Neural cell (in vitro differentiated cells): Measurements from ENCODE around the gene ANGPTL8. TPM values are rescaled to one million over a fixed set of nuclear protein-coding genes. Genes with fewer than 3 reads are reported as not detected.

Experiments used
- H2AFZ ChIP-seq: fragments of 200-600, 300-800 bp; sonication (generic), shearing (Covaris generic); 2 replicates; pipeline ENCODE4 v1.6.0; 2014; ENCODE audit warnings: low read depth, mild to moderate bottlenecking, antibody characterized with exemption, low read length, moderate library complexity
- H3F3A ChIP-seq: fragments of 200-600 bp; shearing (Covaris generic); 2 replicates; pipeline ENCODE4 v1.6.1; 2016; ENCODE audit warnings: mild to moderate bottlenecking, moderate library complexity, mixed read lengths, antibody characterized with exemption, low read length; ENCODE audit not compliant: insufficient read depth, poor library complexity, severe bottlenecking
- H3K27ac ChIP-seq: fragments of 200-600, 300-800 bp; sonication (generic), shearing (Covaris generic); 2 replicates; pipeline ENCODE4 v1.5.1; 2014; ENCODE audit warnings: mild to moderate bottlenecking, low read length, moderate library complexity
- H3K27me3 ChIP-seq: fragments of 300-800, 200-600 bp; sonication (generic), shearing (Covaris generic); 2 replicates; pipeline ENCODE4 v1.6.0; 2014; ENCODE audit warnings: mild to moderate bottlenecking, low read depth, low read length, moderate library complexity; ENCODE audit not compliant: insufficient read depth
- H3K36me3 ChIP-seq: fragments of 300-800, 200-600 bp; sonication (generic), shearing (Covaris generic); 2 replicates; pipeline ENCODE4 v1.5.1; 2014; ENCODE audit warnings: mild to moderate bottlenecking, antibody characterized with exemption, low read length, moderate library complexity; ENCODE audit not compliant: insufficient read depth
- H3K4me2 ChIP-seq: fragments of 300-800, 200-600 bp; sonication (generic), shearing (Covaris generic); 2 replicates; pipeline ENCODE4 v1.6.0; 2014; ENCODE audit warnings: mild to moderate bottlenecking, low read length
- H3K4me3 ChIP-seq: fragments of 300-800, 200-600 bp; sonication (generic), shearing (Covaris generic); 2 replicates; pipeline ENCODE4 v1.5.1; 2014; ENCODE audit warnings: mild to moderate bottlenecking, low read length, moderate library complexity
- H3K79me2 ChIP-seq: fragments of 200-600 bp; shearing (Covaris generic); replicated peaks from 2 replicates; pipeline ENCODE4 v1.6.0; 2014; ENCODE audit warnings: mild to moderate bottlenecking, low read length, moderate library complexity; ENCODE audit not compliant: insufficient read depth
- H3K9ac ChIP-seq: fragments of 300-800, 200-600 bp; sonication (generic), shearing (Covaris generic); 2 replicates; pipeline ENCODE4 v1.6.1; 2016; ENCODE audit warnings: mild to moderate bottlenecking, low read length, mixed read lengths
- H3K9me2 ChIP-seq: fragments of 200-600 bp; shearing (Covaris generic); 2 replicates; pipeline ENCODE4 v1.6.1; 2016; ENCODE audit warnings: mild to moderate bottlenecking, low read length, mixed read lengths; ENCODE audit not compliant: insufficient read depth
- H3K9me3 ChIP-seq: fragments of 200-600, 300-800 bp; sonication (generic), shearing (Covaris generic); 2 replicates; pipeline ENCODE4 v1.6.1; 2016; ENCODE audit warnings: mild to moderate bottlenecking, mixed run types, low read length, moderate library complexity, mixed read lengths
- H4K20me1 ChIP-seq: fragments of 200-600 bp; shearing (Covaris generic); 2 replicates; pipeline ENCODE4 v1.6.1; 2016; ENCODE audit warnings: mild to moderate bottlenecking, mixed run types; ENCODE audit not compliant: insufficient read depth
- CTCF ChIP-seq: fragments of 450-650 bp; IDR thresholded peaks from 2 replicates; pipeline ENCODE4 v1.5.1; 2014; ENCODE audit warnings: antibody characterized with exemption, mild to moderate bottlenecking, moderate library complexity; ENCODE audit not compliant: poor library complexity, severe bottlenecking
- EP300 ChIP-seq: fragments of 450-650 bp; conservative IDR thresholded peaks from 2 replicates; pipeline ENCODE4 v1.6.1; 2014; ENCODE audit warnings: antibody characterized with exemption, mild to moderate bottlenecking, moderate library complexity; ENCODE audit not compliant: poor library complexity, severe bottlenecking
- EZH2 ChIP-seq: fragments of 200-600, 300-800 bp; shearing (Covaris generic), sonication (generic); IDR thresholded peaks from 2 replicates; pipeline ENCODE4 v1.6.1; 2014; ENCODE audit warnings: antibody characterized with exemption, low read length, borderline replicate concordance, mild to moderate bottlenecking; ENCODE audit not compliant: insufficient read depth, poor library complexity, severe bottlenecking
- MXI1 ChIP-seq: fragments of 450-650 bp; conservative IDR thresholded peaks from 2 replicates; pipeline ENCODE4 v1.6.1; 2014; ENCODE audit warnings: antibody characterized with exemption, mild to moderate bottlenecking; ENCODE audit not compliant: poor library complexity, severe bottlenecking
- POLR2AphosphoS5 ChIP-seq: IDR thresholded peaks from 2 replicates; pipeline ENCODE4 v1.6.1; 2012
- RAD21 ChIP-seq: fragments of 450-650 bp; conservative IDR thresholded peaks from 2 replicates; pipeline ENCODE4 v1.6.1; 2014; ENCODE audit warnings: antibody characterized with exemption, mild to moderate bottlenecking, moderate library complexity
- REST ChIP-seq: IDR thresholded peaks from 2 replicates; pipeline ENCODE4 v1.6.1; 2012; ENCODE audit warnings: borderline replicate concordance
- SMC3 ChIP-seq: fragments of 450-650 bp; conservative IDR thresholded peaks from 2 replicates; pipeline ENCODE4 v1.6.1; 2014; ENCODE audit warnings: antibody characterized with exemption, mild to moderate bottlenecking, moderate library complexity; ENCODE audit not compliant: poor library complexity
- TAF1 ChIP-seq: IDR thresholded peaks from 2 replicates; pipeline ENCODE4 v1.6.1; 2012; ENCODE audit warnings: low read depth
- polyA plus RNA-seq: library from polyadenylated mRNA; depleted of rRNA; stranded (reverse); fragments of >200 nt; gene quantifications from 2 replicates; pipeline ENCODE4 v1.2.3, GENCODE V29; 2014

ANGPTL8 gene
- polyA plus RNA-seq, 1 donor from 2014 or later = not detected

GRCh38 chr19:11221082-11221598 is 18.3 kb upstream of the ANGPTL8 start:
- H3K9ac ChIP-seq = no peak overlapping the region
- H3K9me3 ChIP-seq = peaks cover 6% of the 10 kb centered on the region
- no peak overlapping the region for H3K4me3 ChIP-seq
- no peaks in the 10 kb centered on the region for H4K20me1 ChIP-seq
- TF ChIP-seq SMC3 (no peak), MXI1 (no peak)
- H2AFZ ChIP-seq = no peak overlapping the region
- no peaks in the 10 kb centered on the region for H3F3A ChIP-seq
- no peaks in the 10 kb centered on the region for H3K9me2 ChIP-seq
- no peaks in the 10 kb centered on the region for H3K36me3 ChIP-seq
- H3K27ac ChIP-seq = no peak overlapping the region
- no peaks in the 10 kb centered on the region for H3K79me2 ChIP-seq
- H3K27me3 ChIP-seq = no peaks in the 10 kb centered on the region
- H3K4me2 ChIP-seq = no peak overlapping the region

- no peaks in the 10 kb centered on the region for H3K27me3 ChIP-seq
- no peaks in the 10 kb centered on the region for H3K9me2 ChIP-seq
- peaks cover 6% of the 10 kb centered on the region for H3K9me3 ChIP-seq
- no peak overlapping the region for H2AFZ ChIP-seq
- no peaks in the 10 kb centered on the region for H3K36me3 ChIP-seq
- H3K4me2 ChIP-seq = no peak overlapping the region
- no peak overlapping the region for H3K27ac ChIP-seq
- H3K79me2 ChIP-seq = no peaks in the 10 kb centered on the region
- no peaks in the 10 kb centered on the region for H4K20me1 ChIP-seq
- H3F3A ChIP-seq = no peaks in the 10 kb centered on the region
- no peak overlapping the region for H3K4me3 ChIP-seq
- no peak overlapping the region for H3K9ac ChIP-seq
- TF ChIP-seq EP300 (no peak), EZH2 (no peak), RAD21 (no peak), MXI1 (no peak), POLR2AphosphoS5 (no peak), REST (no peak), TAF1 (no peak), SMC3 (no peak), CTCF (no peak)
These were observed 16.2 kb upstream of the ANGPTL8 start for GRCh38 chr19:11223200-11223599.

GRCh38 chr19:11224429-11224828 is 15.0 kb upstream of the ANGPTL8 start:
- TF ChIP-seq RAD21 (no peak), SMC3 (no peak), POLR2AphosphoS5 (no peak), TAF1 (no peak), CTCF (no peak), MXI1 (no peak), EP300 (no peak), REST (no peak), EZH2 (no peak)
- Histone ChIP-seq H4K20me1 (no peaks in the 10 kb centered on the region), H3F3A (no peaks in the 10 kb centered on the region), H3K4me3 (no peak overlapping the region), H2AFZ (no peak overlapping the region), H3K9me3 (peaks cover 6% of the 10 kb centered on the region), H3K27me3 (no peaks in the 10 kb centered on the region), H3K9ac (no peak overlapping the region), H3K9me2 (no peaks in the 10 kb centered on the region), H3K36me3 (no peaks in the 10 kb centered on the region), H3K4me2 (no peak overlapping the region), H3K27ac (no peak overlapping the region), H3K79me2 (no peaks in the 10 kb centered on the region)
